Measurements from ENCODE around the gene CRADD.

DNA sequence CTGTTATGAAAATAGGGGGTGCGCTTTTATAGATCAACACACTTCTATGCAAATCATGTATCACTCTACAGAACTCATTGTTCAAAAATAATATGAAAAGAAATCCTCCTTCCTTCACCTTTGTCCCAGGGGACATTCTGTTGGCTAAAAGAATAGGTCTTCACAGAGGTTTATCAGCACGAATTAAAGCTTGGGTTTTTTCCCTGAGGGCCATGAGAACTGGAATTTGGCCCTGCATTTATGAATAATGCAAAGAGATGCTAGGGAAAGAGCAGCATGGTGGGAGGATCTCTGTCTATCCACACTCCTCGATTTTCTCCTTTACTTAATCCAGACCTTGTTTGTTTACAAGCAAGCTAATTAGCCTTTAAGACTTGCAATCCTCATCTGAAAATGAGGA, 16.2 kb upstream of the CRADD start:
- TF ChIP-seq, protein P1, sequence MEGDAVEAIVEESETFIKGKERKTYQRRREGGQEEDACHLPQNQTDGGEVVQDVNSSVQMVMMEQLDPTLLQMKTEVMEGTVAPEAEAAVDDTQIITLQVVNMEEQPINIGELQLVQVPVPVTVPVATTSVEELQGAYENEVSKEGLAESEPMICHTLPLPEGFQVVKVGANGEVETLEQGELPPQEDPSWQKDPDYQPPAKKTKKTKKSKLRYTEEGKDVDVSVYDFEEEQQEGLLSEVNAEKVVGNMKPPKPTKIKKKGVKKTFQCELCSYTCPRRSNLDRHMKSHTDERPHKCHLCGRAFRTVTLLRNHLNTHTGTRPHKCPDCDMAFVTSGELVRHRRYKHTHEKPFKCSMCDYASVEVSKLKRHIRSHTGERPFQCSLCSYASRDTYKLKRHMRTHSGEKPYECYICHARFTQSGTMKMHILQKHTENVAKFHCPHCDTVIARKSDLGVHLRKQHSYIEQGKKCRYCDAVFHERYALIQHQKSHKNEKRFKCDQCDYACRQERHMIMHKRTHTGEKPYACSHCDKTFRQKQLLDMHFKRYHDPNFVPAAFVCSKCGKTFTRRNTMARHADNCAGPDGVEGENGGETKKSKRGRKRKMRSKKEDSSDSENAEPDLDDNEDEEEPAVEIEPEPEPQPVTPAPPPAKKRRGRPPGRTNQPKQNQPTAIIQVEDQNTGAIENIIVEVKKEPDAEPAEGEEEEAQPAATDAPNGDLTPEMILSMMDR (IDR thresholded peaks at IDR 0.05): no peak
- TF ChIP-seq POLR2A (IDR thresholded peaks at IDR 0.05): no peak
- no peak for TF ChIP-seq EP300 (IDR thresholded peaks at IDR 0.05)
- no peak for TF ChIP-seq POLR2AphosphoS5 (IDR thresholded peaks at IDR 0.05)
